Body of pancreas (tissue), 4 donors: Measurements from ENCODE around the gene CALCOCO1.

Experiments used
- CTCF ChIP-seq, 7 experiments: fragments of 450-650 bp in 4 of 7; fragments of 200-600 bp in 3 of 7; sonication (generic) in 3 of 7; IDR thresholded peaks; one replicate each; pipeline ENCODE4 v1.5.1; 2016 to 2019; ENCODE audit warnings: antibody characterized with exemption in 7 of 7
- POLR2A ChIP-seq, 3 donors: fragments of 450-650 bp; IDR thresholded peaks; one replicate each; pipeline ENCODE4 v1.6.1; 2016; ENCODE audit warnings: antibody characterized with exemption in 3 of 3, mild to moderate bottlenecking in 2 of 3

DNA sequence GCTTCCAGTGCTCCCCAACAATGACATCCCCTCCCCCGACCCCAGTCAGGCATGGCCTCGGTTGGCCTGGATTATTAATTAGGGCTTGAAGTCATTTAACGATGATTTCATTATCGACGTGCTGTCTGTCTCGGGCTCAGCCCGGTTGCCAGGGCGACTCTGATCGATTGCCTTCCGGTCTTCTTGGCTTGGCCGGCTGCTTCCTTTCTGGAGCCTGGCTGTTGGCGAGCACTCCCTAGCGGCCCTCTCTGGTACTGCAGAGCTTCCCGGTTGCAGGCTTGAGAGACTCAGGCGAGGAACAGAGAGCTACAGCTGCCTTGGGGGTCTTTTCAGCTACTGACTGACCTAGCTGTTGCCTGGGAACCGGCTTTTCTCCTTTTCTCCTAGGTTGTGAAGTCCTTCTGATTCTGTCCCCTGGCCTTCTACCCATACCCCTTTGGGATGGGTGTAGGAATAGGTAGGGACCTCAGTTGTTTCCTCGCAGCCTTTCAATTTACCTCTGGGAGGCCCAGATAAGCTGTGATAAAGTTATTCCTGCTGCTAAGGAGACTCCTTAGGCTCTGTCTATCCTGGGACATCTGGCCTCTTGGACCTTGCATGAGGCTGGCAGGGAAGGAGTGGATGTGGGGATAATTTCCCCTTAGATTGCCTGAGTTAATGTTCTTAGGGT is 30.0 kb upstream of the CALCOCO1 start:
- TF ChIP-seq POLR2A (IDR thresholded peaks at IDR 0.05) (no peak), CTCF (IDR thresholded peaks at IDR 0.05) (peak; percentile 87 to 96 (median 89))
